ENCODE results near the gene TUFT1.
A peak's percentile ranks its signal among the peaks of the same experiment; 100 is the strongest.

The TUFT1 gene

GRCh38 chr1:151511636-151512215 is 28.4 kb upstream of the TUFT1 start (continued):
- TF ChIP-seq ZNF488 (tag by site-specific recombination; IDR thresholded peaks at IDR 0.05) (no peak), ZNF335 (tag by site-specific recombination; conservative IDR thresholded peaks at IDR 0.05) (peak; percentile 99), ZNF701 (tag by site-specific recombination; IDR thresholded peaks at IDR 0.05) (no peak), ZNF350 (tag by site-specific recombination; IDR thresholded peaks at IDR 0.05) (no peak), ZBTB44 (tag by site-specific recombination; IDR thresholded peaks at IDR 0.05) (no peak), WT1 (tag by site-specific recombination; IDR thresholded peaks at IDR 0.05) (no peak)

GRCh38 chr1:151512326-151512725 is 27.8 kb upstream of the TUFT1 start:
- POLR2A ChIA-PET, result interaction anchor here (0.7 to 1.6 kb wide), 3 partner anchors 23 to 325 kb away, joined by 3 to 17 read pairs (median 6); partner anchors contain the start of gene TUFT1
- H3K4me1 ChIP-seq (ENCODE audit: control insufficient read depth, insufficient read depth, low read length), result peaks cover 16% of the 10 kb centered on the region
- H3K4me3 ChIP-seq (ENCODE audit: low read depth, low read length), result peak overlapping the region; percentile 64
- no peak for TF ChIP-seq PBX3 (CRISPR knock-in tag; IDR thresholded peaks at IDR 0.05)
- TF ChIP-seq ZNF449 (tag by site-specific recombination; IDR thresholded peaks at IDR 0.05), result peak; percentile 37; the same call in 1 of the 2 replicates
- CTCF ChIA-PET, result interaction anchor here (1.6 kb wide), 1 partner anchor 23 kb away, joined by 3 read pairs; no protein-coding TSS in a partner anchor
- H3K9me3 ChIP-seq (ENCODE audit: control insufficient read depth, insufficient read depth, low read depth, low read length), result no peaks in the 10 kb centered on the region
- no peaks in the 10 kb centered on the region for H3K36me3 ChIP-seq (ENCODE audit: control insufficient read depth in 2 of 2, insufficient read depth in 1 of 2, low read length in 2 of 2)
- H3K27ac ChIP-seq (ENCODE audit: extremely low read depth, low read depth, low read length), result no peak overlapping the region

- no peaks in the 10 kb centered on the region for H3K9me3 ChIP-seq (ENCODE audit: control insufficient read depth, insufficient read depth, low read depth, low read length)
- peaks cover 16% of the 10 kb centered on the region for H3K4me1 ChIP-seq (ENCODE audit: control insufficient read depth, insufficient read depth, low read length)
- H3K27ac ChIP-seq (ENCODE audit: extremely low read depth, low read depth, low read length), result no peak overlapping the region
- H3K36me3 ChIP-seq (ENCODE audit: control insufficient read depth in 2 of 2, insufficient read depth in 1 of 2, low read length in 2 of 2), result no peaks in the 10 kb centered on the region
- CTCF ChIA-PET, result interaction anchor here (0.5 to 1.6 kb wide), 3 partner anchors 22 to 29 kb away, joined by 3 to 4 read pairs (median 3); no protein-coding TSS in a partner anchor
- POLR2A ChIA-PET, result no interaction called here
- H3K4me3 ChIP-seq (ENCODE audit: low read depth, low read length), result no peak overlapping the region; the same call in 1 of the 2 replicates
- TF ChIP-seq GLIS2 (tag by site-specific recombination; IDR thresholded peaks at IDR 0.05) (peak; percentile 31; the same call in 1 of the 2 replicates), MEIS1 (CRISPR knock-in tag; IDR thresholded peaks at IDR 0.05; ENCODE audit: borderline replicate concordance) (no peak), EGR2 (tag by site-specific recombination; IDR thresholded peaks at IDR 0.05; ENCODE audit: low read depth) (0 out of 2 replicates have a peak, but pooled peaks have one; percentile 13), ZNF121 (tag by site-specific recombination; IDR thresholded peaks at IDR 0.05) (no peak), ZNF626 (tag by site-specific recombination; IDR thresholded peaks at IDR 0.05) (no peak), ZSCAN18 (tag by site-specific recombination; IDR thresholded peaks at IDR 0.05) (no peak), ZNF600 (tag by site-specific recombination; IDR thresholded peaks at IDR 0.05) (peak; percentile 48; the same call in 1 of the 2 replicates), ZSCAN23 (tag by site-specific recombination; IDR thresholded peaks at IDR 0.05) (no peak), ZNF423 (tag by site-specific recombination; IDR thresholded peaks at IDR 0.05) (no peak), PRDM10 (tag by site-specific recombination; IDR thresholded peaks at IDR 0.05) (peak; percentile 70), ZNF362 (tag by site-specific recombination; IDR thresholded peaks at IDR 0.05) (no peak)
Observed at GRCh38 chr1:151512801-151513625, 27.1 kb upstream of the TUFT1 start.
